Activated CD8-positive, alpha-beta T cell treated with anti-CD3 and anti-CD28 coated beads, Interleukin-2, amount 10 ng/mL, durations not matched to agents 7 days and 5 days (primary cell): ENCODE data around the gene RPL31. TPM values are rescaled to one million over a fixed set of nuclear protein-coding genes. Genes with fewer than 3 reads are reported as not detected.

ENCODE experiments used
- ATAC-seq: fragments of 150-1000 bp; cut with Tn5 transposase; one replicate; pipeline ENCODE4 v1.10.0; 2021; ENCODE audit warnings: moderate library complexity
- CTCF ChIA-PET: fragments of 350-600 bp; sonication (Branson Sonifier 250); formaldehyde crosslinking; loops from one replicate; lab custom pipeline; 2021; ENCODE audit warnings: antibody characterized with exemption; lab: Charles Lee
- POLR2A ChIA-PET: fragments of 350-600 bp; sonication (Branson Sonifier 250); formaldehyde crosslinking; loops from one replicate; lab custom pipeline; 2021; ENCODE audit warnings: antibody characterized with exemption; lab: Charles Lee
- DNase-seq: peaks from one replicate; pipeline ENCODE4 v3.0.0-alpha.2; 2020
- H3K27ac Mint-ChIP-seq: one replicate; pipeline ENCODE4 v1.8.0; 2021; ENCODE audit warnings: mild to moderate bottlenecking, mixed read lengths
- H3K27me3 Mint-ChIP-seq: one replicate; pipeline ENCODE4 v1.8.0; 2021; ENCODE audit warnings: low read depth, mixed read lengths
- H3K36me3 Mint-ChIP-seq: one replicate; pipeline ENCODE4 v1.8.0; 2021; ENCODE audit warnings: low read depth, mixed read lengths
- H3K4me1 Mint-ChIP-seq: one replicate; pipeline ENCODE4 v1.8.0; 2021; ENCODE audit warnings: low read depth, mixed read lengths
- H3K4me3 Mint-ChIP-seq: one replicate; pipeline ENCODE4 v1.8.0; 2021; ENCODE audit warnings: mild to moderate bottlenecking, mixed read lengths
- H3K9me3 Mint-ChIP-seq: one replicate; pipeline ENCODE4 v1.8.0; 2022; ENCODE audit warnings: mixed read lengths; ENCODE audit not compliant: insufficient read depth
- total RNA-seq, 2 experiments: library from RNA; stranded (reverse); gene quantifications; one replicate each; pipeline ENCODE4 v1.2.3, GENCODE V29; 2021

Gene RPL31
- total RNA-seq, 2 experiments from 2014 or later: 1,300 to 1,339 TPM

DNA sequence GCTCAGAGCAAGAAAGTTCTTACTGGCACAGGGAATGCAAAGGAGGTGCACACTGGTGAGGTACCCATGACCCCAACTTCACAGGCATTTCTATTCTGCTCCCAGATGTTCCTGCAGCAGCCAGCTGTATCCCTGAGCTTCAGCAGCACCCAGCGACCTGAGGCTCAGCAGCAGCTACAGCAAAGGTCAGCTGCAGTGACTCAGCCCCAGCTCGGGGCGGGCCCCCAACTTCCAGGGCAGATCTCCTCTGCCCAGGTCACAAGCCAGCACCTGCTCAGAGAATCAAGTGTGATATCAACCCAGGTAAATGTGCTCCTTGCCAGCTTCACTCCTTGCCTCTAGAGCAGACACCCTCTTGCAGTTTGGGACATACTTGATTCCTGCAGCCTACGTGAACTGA lies 14.1 kb upstream of the RPL31 start:
- ChIA-PET POLR2A (interaction anchor here (0.6 kb wide), 1 partner anchor 17 kb away, joined by 3 read pairs; no protein-coding TSS in a partner anchor), CTCF (interaction anchor here (0.8 to 3.9 kb wide), 7 partner anchors 11 to 382 kb away, joined by 3 to 16 read pairs (median 6); no protein-coding TSS in a partner anchor)
- Mint-ChIP-seq H3K4me1 (no peaks in the 10 kb centered on the region), H3K9me3 (no peaks in the 10 kb centered on the region), H3K27me3 (peaks cover 2% of the 10 kb centered on the region), H3K36me3 (no peaks in the 10 kb centered on the region), H3K27ac (no peak overlapping the region), H3K4me3 (no peak overlapping the region)
- no peak for ATAC-seq
- DNase-seq: no peak

DNA sequence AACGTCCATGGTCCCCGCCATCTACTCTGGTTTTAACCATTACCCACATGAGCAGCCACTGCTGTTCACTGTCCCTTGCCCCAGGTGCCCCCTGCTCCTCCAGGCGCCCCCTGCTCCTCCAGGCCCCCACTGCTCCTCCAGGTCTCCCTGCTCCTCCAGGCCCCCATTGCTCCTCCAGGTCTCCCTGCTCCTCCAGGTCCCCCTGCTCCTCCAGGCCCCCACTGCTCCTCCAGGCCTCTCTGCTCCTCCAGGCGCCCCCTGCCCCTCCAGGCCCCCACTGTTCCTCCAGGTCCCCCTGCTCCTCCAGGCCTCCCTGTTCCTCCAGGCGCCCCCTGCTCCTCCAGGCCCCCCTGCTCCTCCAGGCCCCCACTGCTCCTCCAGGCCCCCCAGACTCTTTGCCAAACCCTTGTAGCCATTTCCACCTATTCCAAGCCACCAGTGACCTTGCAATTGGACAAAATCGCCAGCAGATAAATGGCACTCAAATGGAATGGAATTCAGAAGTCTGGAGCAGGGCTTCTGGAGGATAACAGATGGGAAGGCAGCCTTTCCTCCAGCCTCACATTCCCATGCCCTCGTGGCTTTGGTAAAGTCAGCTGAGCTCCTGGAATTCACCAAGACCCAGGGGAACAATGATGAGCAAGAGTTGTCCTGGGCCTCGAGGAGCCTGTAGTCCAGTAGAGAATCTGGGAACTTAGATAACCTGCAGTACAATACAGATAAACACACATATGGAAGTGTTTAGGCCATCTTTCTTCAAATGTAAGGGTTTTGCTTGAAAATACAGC lies 13.3 kb upstream of the RPL31 start:
- no peak for ATAC-seq
- CTCF ChIA-PET: interaction anchor here (1.2 to 3.9 kb wide), 4 partner anchors 24 to 381 kb away, joined by 4 to 16 read pairs (median 6); no protein-coding TSS in a partner anchor

DNA sequence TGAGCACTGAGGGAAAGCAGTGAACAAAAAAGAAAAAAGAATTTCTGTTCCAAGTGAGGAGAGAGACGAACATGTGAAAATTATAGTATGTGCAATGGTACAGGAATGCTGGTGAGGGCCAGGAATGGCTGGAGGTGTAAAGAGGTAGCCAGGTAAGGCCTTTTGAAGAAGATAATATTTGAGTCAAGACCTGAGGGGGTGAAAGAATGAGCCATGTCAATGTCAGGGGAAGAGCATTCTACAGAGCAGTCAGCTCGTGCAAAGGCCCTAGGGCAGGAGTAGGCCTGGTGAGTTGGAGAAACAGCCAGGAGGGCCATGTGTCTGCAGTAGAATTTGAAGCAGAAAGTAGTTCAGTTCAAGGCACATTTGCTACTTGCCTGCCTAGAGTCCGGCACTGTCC lies 12.4 kb upstream of the RPL31 start:
- ATAC-seq (no peak), DNase-seq (no peak)
- Mint-ChIP-seq H3K9me3 (no peaks in the 10 kb centered on the region), H3K27me3 (peaks cover 2% of the 10 kb centered on the region), H3K36me3 (no peaks in the 10 kb centered on the region), H3K27ac (no peak overlapping the region), H3K4me3 (no peak overlapping the region), H3K4me1 (no peaks in the 10 kb centered on the region)
- ChIA-PET POLR2A (no interaction called here), CTCF (interaction anchor here (1.2 to 3.9 kb wide), 2 partner anchors 260 to 380 kb away, joined by 4 to 16 read pairs; no protein-coding TSS in a partner anchor)

More for the DNA sequence above, 13.3 kb upstream of the RPL31 start:
- no peaks in the 10 kb centered on the region for H3K4me1 Mint-ChIP-seq
- no peak overlapping the region for H3K27ac Mint-ChIP-seq
- no peak overlapping the region for H3K4me3 Mint-ChIP-seq
- H3K36me3 Mint-ChIP-seq: no peaks in the 10 kb centered on the region
- POLR2A ChIA-PET: no interaction called here
- H3K27me3 Mint-ChIP-seq: peaks cover 2% of the 10 kb centered on the region
- no peaks in the 10 kb centered on the region for H3K9me3 Mint-ChIP-seq
- no peak for DNase-seq

DNA sequence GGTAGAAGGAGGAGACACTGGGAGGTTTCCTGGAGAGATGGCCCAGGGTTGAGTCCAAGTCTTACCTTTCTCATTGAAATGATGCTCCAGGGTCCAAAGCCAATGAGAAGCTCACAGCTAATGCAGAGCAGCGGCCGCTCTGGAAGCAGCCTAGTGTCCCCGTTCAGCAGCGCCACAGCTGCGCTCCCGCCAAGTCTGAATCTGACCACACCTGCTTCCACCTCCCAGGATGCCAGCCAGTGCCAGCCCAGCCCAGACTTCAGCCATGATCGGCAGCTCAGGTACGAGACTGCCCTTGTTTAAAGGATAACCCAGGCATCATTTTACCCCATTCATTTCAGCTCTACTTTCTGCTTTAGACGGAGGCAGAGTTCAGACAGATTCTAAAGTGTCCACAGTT lies 11.9 kb upstream of the RPL31 start:
- Mint-ChIP-seq H3K4me3 (no peak overlapping the region), H3K36me3 (no peaks in the 10 kb centered on the region), H3K9me3 (no peaks in the 10 kb centered on the region), H3K4me1 (no peaks in the 10 kb centered on the region), H3K27me3 (no peaks in the 10 kb centered on the region), H3K27ac (no peak overlapping the region)
- ChIA-PET POLR2A (no interaction called here), CTCF (interaction anchor here (3.9 kb wide), 1 partner anchor 380 kb away, joined by 16 read pairs; no protein-coding TSS in a partner anchor)
- ATAC-seq (no peak), DNase-seq (no peak)

DNA sequence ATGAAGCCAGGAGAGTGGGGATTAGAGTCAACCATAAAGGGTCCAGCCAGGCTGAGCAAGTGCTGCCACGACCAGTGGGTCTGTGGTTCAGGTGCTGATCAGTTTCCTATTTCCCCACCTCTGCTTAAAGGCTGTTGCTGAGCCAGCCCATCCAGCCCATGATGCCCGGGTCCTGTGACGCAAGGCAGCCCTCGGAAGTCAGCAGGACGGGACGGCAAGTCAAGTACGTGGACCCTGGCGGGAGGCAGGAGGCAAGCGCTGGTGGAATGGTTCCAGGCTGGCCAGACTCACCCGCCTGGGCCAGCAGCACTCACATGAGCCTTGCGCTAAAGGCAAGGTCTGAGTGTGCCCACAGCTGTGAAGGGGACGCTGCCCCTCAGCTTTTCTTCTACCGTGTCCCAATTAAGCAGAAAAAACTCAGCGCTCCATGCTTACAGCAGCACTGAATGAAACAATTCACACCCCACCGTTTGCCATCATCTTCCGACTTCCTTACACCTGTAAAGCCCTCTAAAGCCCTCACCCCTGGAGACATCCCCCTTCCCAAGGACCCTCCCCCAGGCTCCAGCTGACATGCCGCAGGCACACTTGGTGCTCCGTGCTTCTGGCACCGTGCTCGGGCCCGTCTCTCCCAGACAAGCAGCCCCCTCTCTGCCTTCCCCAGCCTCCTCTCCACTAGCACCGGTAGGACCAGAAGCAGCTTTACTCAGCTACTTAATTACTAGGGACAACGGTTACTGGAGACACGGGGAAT lies 11.3 kb upstream of the RPL31 start:
- Mint-ChIP-seq H3K4me3 (no peak overlapping the region), H3K4me1 (no peaks in the 10 kb centered on the region), H3K27me3 (no peaks in the 10 kb centered on the region), H3K9me3 (no peaks in the 10 kb centered on the region), H3K27ac (no peak overlapping the region), H3K36me3 (no peaks in the 10 kb centered on the region)
- DNase-seq (no peak), ATAC-seq (no peak)
- POLR2A ChIA-PET: no interaction called here
- CTCF ChIA-PET: interaction anchor here (3.9 kb wide), 1 partner anchor 381 kb away, joined by 16 read pairs; no protein-coding TSS in a partner anchor

DNA sequence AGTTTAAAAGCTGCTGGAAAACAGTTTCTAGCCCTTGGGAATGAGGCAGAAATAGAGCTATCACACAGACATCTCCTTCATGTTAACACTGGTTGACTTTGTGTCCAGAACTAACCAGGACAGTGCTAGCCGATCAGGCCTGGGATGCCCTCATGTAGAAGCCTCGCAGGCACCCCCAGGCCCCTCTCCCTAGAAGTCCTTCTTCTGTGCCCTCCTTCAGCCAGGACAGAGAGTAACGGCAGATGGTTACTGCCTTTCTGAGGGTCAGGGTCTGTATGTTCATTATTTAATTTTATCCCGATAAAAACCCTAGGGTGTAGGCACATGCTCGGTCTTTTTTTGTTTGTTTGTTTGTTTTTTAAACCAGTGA lies 10.7 kb upstream of the RPL31 start:
- Mint-ChIP-seq H3K4me1 (no peaks in the 10 kb centered on the region), H3K9me3 (no peaks in the 10 kb centered on the region), H3K27me3 (no peaks in the 10 kb centered on the region), H3K27ac (no peak overlapping the region), H3K4me3 (no peak overlapping the region), H3K36me3 (no peaks in the 10 kb centered on the region)
- ATAC-seq (no peak), DNase-seq (no peak)
- ChIA-PET POLR2A (no interaction called here), CTCF (no interaction called here)

DNA sequence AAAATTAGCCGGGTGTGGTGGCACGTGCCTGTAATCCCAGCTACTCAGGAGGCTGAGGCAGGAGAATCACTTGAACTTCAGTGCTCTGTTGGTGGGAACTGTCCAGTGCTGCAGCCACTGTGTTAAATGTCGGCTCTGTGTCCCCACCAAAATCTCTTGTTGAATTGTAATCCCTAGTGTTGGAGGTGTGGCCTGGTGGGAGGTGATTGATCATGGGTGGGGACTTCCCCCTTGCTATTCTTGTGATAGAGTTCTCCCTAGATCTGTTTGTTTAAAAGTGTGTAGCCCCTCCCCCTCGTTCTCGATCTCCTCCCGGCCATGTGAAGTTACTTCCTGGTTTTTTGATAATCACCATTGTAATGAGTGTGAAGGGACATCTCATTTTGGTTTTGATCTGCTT lies 9.8 kb upstream of the RPL31 start:
- no peak for ATAC-seq
- H3K27me3 Mint-ChIP-seq: no peaks in the 10 kb centered on the region
- POLR2A ChIA-PET: no interaction called here

DNA sequence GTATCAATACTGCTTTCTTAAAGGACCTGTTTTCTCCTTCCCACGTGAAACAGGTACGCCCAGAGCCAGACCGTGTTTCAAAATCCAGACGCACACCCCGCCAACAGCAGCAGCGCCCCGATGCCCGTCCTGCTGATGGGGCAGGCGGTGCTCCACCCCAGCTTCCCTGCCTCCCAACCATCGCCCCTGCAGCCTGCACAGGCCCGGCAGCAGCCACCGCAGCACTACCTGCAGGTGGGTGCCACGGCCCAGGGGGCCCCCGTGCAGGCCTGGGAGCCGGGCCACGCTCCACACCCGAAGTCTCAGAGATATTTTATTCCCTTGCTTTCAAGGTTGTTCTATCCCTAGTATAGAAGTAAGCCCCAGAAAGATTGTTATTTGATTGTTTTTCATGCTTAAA lies 8.8 kb upstream of the RPL31 start:
- ChIA-PET CTCF (interaction anchor here (1.5 kb wide), 1 partner anchor 19 kb away, joined by 3 read pairs; no protein-coding TSS in a partner anchor), POLR2A (no interaction called here)
- Mint-ChIP-seq H3K4me1 (no peaks in the 10 kb centered on the region), H3K27ac (no peak overlapping the region), H3K4me3 (no peak overlapping the region), H3K36me3 (no peaks in the 10 kb centered on the region), H3K9me3 (no peaks in the 10 kb centered on the region), H3K27me3 (no peaks in the 10 kb centered on the region)
- DNase-seq: no peak
- ATAC-seq: no peak

More for the DNA sequence above, 9.8 kb upstream of the RPL31 start:
- H3K4me3 Mint-ChIP-seq: no peak overlapping the region
- DNase-seq: no peak
- no peak overlapping the region for H3K27ac Mint-ChIP-seq
- CTCF ChIA-PET: no interaction called here
- H3K9me3 Mint-ChIP-seq: no peaks in the 10 kb centered on the region
- no peaks in the 10 kb centered on the region for H3K4me1 Mint-ChIP-seq
- H3K36me3 Mint-ChIP-seq: no peaks in the 10 kb centered on the region

DNA sequence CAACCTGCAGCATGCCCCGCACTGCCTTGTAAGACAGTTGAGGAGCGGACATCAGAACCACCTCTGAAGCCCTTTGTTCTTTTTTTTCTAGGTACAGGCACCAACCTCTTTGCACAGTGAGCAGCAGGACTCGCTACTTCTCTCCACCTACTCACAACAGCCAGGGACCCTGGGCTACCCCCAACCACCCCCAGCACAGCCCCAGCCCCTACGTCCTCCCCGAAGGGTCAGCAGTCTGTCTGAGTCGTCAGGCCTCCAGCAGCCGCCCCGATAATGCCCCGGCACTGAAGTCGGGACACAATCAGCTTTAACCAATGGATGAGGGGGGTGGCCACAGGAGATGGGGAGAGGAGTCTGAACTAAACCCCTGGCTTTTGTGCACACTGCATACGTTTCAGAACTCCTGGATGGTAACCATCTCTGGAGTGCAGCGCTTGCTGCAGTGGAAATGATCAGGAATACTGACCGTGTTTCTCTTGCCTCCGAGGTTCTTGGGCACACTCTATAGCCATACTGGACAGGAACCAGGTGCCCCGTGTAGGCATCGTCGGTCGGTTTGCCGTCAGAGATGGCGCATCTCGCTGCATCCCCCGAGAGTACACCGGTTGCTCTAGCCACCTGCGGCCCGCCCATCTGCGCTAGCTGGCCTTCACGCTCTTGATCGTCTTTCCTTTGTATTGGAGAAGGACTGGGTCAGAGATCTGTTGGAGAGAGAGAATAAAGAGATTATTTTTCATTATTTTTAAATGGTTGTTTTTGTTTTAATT lies 6.6 kb upstream of the RPL31 start:
- ChIA-PET CTCF (interaction anchor here (0.8 to 1.7 kb wide), 2 partner anchors 386 to 400 kb away, joined by 3 to 4 read pairs; no protein-coding TSS in a partner anchor), POLR2A (no interaction called here)
- Mint-ChIP-seq H3K9me3 (no peaks in the 10 kb centered on the region), H3K27ac (no peak overlapping the region), H3K36me3 (no peaks in the 10 kb centered on the region), H3K27me3 (peaks cover 3% of the 10 kb centered on the region), H3K4me3 (no peak overlapping the region), H3K4me1 (no peaks in the 10 kb centered on the region)
- no peak for ATAC-seq
- no peak for DNase-seq

DNA sequence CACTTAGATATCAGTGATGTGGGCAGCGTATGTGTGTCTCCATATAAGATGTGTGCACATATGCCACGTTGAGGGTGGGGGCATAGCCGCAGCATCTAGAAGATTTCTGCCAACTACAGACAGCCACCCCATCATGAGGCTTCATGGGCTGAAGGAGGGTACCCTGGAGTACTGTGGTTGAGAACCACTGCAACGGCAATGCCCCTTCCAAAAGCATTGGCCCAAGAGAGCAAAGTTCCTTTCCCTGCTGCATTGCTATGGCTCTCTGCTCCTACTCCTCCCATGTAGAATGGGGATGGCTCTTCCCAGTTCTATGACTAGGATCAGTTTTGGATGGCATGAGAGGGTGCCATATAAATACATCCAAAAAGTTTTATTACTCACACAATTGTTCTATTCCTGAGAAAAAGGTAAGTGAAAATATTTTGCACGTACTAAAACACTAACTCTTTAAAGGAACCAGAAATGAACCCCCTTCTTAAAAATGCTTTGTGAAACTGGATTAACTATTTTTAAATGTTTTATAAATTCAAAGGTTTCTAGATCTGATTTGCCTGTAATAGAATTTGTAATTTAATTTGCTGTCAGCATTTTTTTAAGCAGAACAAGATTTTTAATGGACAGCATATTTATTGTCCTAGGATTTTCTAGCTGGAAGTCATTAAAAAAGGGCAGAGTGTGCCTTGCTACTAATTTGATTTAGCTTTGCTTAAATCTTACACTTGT lies 4.4 kb upstream of the RPL31 start:
- ATAC-seq (no peak), DNase-seq (no peak)
- H3K36me3 Mint-ChIP-seq: peaks cover 12% of the 10 kb centered on the region
- ChIA-PET POLR2A (no interaction called here), CTCF (interaction anchor here (1.9 to 2.1 kb wide), 2 partner anchors 10 to 15 kb away, joined by 4 to 5 read pairs; no protein-coding TSS in a partner anchor)
- H3K4me3 Mint-ChIP-seq: no peak overlapping the region
- peaks cover 9% of the 10 kb centered on the region for H3K4me1 Mint-ChIP-seq
- peaks cover 5% of the 10 kb centered on the region for H3K9me3 Mint-ChIP-seq
- H3K27me3 Mint-ChIP-seq: peaks cover 3% of the 10 kb centered on the region
- H3K27ac Mint-ChIP-seq: no peak overlapping the region

DNA sequence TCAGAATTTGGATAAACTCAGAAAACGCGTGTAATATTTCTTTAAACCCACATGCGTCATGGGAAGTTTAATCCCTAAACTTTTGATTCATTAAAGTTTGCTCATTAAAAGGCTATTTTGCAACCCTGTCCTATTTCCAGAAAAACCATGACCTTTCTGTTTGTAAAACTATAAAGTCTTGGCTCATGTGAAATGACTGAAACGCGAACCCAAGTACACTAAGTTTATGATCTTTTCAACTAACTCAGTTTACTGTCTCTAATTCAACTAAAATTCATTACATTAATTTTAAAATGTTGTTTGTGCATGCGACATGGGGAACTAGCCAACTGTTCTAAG lies 3.9 kb upstream of the RPL31 start:
- Mint-ChIP-seq H3K9me3 (peaks cover 5% of the 10 kb centered on the region), H3K27me3 (peaks cover 3% of the 10 kb centered on the region), H3K27ac (no peak overlapping the region), H3K4me3 (no peak overlapping the region), H3K4me1 (peaks cover 9% of the 10 kb centered on the region), H3K36me3 (peaks cover 17% of the 10 kb centered on the region)
- DNase-seq: no peak
- POLR2A ChIA-PET: no interaction called here
- CTCF ChIA-PET: interaction anchor here (1.3 to 2.1 kb wide), 3 partner anchors 11 to 15 kb away, joined by 4 to 5 read pairs (median 5); no protein-coding TSS in a partner anchor
- no peak for ATAC-seq
